PC-3 (cell line): ENCODE results near the gene ADAT3. TPM values are rescaled to one million over a fixed set of nuclear protein-coding genes. Genes with fewer than 3 reads are reported as not detected.

Experiments used
- ATAC-seq: fragments of 200-7000 bp; cut with Tn5 transposase; 2 replicates; pipeline ENCODE4 v1.9.1; 2020; ENCODE audit warnings: mild to moderate bottlenecking, moderate library complexity
- BruUV-seq: library from RNA; stranded (reverse); fragments of 400-500 nt; replicated peaks from 2 replicates; lab custom pipeline; 2021; lab: Mats Ljungman, UMichigan
- CTCF ChIA-PET: fragments of 300-600 bp; sonication (Branson Sonifier 250); formaldehyde crosslinking; loops from one replicate; lab custom pipeline; 2022; ENCODE audit warnings: antibody characterized with exemption; lab: Charles Lee
- POLR2A ChIA-PET: fragments of 300-600 bp; sonication (Branson Sonifier 250); formaldehyde crosslinking; loops from one replicate; lab custom pipeline; 2022; ENCODE audit warnings: antibody characterized with exemption; ENCODE audit not compliant: unreplicated experiment; lab: Charles Lee
- DNase-seq: peaks from one replicate; pipeline ENCODE4 v3.0.0-alpha.2; 2015
- H2AFZ ChIP-seq: fragments of 300-600 bp; sonication (generic); 2 replicates; pipeline ENCODE4 v1.6.0; 2016; ENCODE audit warnings: antibody characterized with exemption, low read length
- H3F3A ChIP-seq: fragments of 300-600 bp; sonication (generic); one replicate; pipeline ENCODE4 v1.6.0; 2017; ENCODE audit warnings: antibody characterized with exemption, low read length, control low read depth, mild to moderate bottlenecking; ENCODE audit not compliant: unreplicated experiment
- H3K27ac ChIP-seq: fragments of 300-600 bp; sonication (generic); 2 replicates; pipeline ENCODE4 v1.5.1; 2016; ENCODE audit warnings: mild to moderate bottlenecking, low read length
- H3K27me3 ChIP-seq: fragments of 300-600 bp; sonication (generic); 2 replicates; pipeline ENCODE4 v1.6.1; 2016; ENCODE audit warnings: low read length, mixed read lengths
- H3K36me3 ChIP-seq: fragments of 300-600 bp; sonication (generic); 2 replicates; pipeline ENCODE4 v1.6.1; 2016; ENCODE audit warnings: low read depth, mixed run types, low read length, mixed read lengths
- H3K4me1 ChIP-seq: fragments of 300-600 bp; sonication (generic); 2 replicates; pipeline ENCODE4 v1.5.1; 2016; ENCODE audit warnings: low read length; ENCODE audit not compliant: insufficient read depth
- H3K4me2 ChIP-seq: fragments of 300-600 bp; sonication (generic); 2 replicates; pipeline ENCODE4 v1.6.0; 2016; ENCODE audit warnings: low read length
- H3K4me3 ChIP-seq: fragments of 300-600 bp; sonication (generic); 2 replicates; pipeline ENCODE4 v1.5.1; 2016; ENCODE audit warnings: mild to moderate bottlenecking, low read length, mixed read lengths
- H3K79me2 ChIP-seq: fragments of 300-600 bp; sonication (generic); 2 replicates; pipeline ENCODE4 v1.6.1; 2017; ENCODE audit warnings: low read length, mixed read lengths
- H3K9ac ChIP-seq: fragments of 300-600 bp; sonication (generic); 2 replicates; pipeline ENCODE4 v1.6.0; 2016; ENCODE audit warnings: mild to moderate bottlenecking, low read length
- H3K9me2 ChIP-seq: fragments of 300-600 bp; sonication (generic); replicated peaks from 2 replicates; pipeline ENCODE4 v1.6.1; 2016; ENCODE audit warnings: mixed run types, low read length, mixed read lengths
- H3K9me3 ChIP-seq: fragments of 300-600 bp; sonication (generic); 2 replicates; pipeline ENCODE4 v1.6.1; 2016; ENCODE audit warnings: low read length, mixed read lengths
- H4K20me1 ChIP-seq: fragments of 300-600 bp; sonication (generic); 2 replicates; pipeline ENCODE4 v1.6.1; 2016; ENCODE audit warnings: low read length, mixed read lengths
- CTCF ChIP-seq: fragments of 300-600 bp; sonication (generic); conservative IDR thresholded peaks from 2 replicates; pipeline ENCODE4 v1.5.1; 2017; ENCODE audit warnings: antibody characterized with exemption, low read depth, mild to moderate bottlenecking, low read length
- EZH2 ChIP-seq: fragments of 300-600 bp; sonication (generic); IDR thresholded peaks from one replicate; pipeline ENCODE4 v1.6.1; 2017; ENCODE audit warnings: antibody characterized with exemption, mild to moderate bottlenecking, low read length; ENCODE audit not compliant: unreplicated experiment
- EZH2phosphoT487 ChIP-seq: fragments of 300-600 bp; sonication (generic); IDR thresholded peaks from 2 replicates; pipeline ENCODE4 v1.6.1; 2018; ENCODE audit warnings: mild to moderate bottlenecking, antibody characterized with exemption, low read length, borderline replicate concordance
- intact Hi-C: fragments of 100-400 bp; cut with micrococcal nuclease; formaldehyde crosslinking; loops from 2 replicates; pipeline ENCODE4 v1.9.0; 2023
- total RNA-seq: library from RNA; depleted of rRNA; stranded (reverse); fragments of >200 nt; gene quantifications from 2 replicates; pipeline ENCODE4 v1.2.3, GENCODE V29; 2014

Gene ADAT3
- total RNA-seq, 1 experiment from 2014 or later: 8.4 TPM

- no peak overlapping the region for H3K4me2 ChIP-seq
- peaks cover 8% of the 10 kb centered on the region for H3K4me1 ChIP-seq
- no peak overlapping the region for H3K27ac ChIP-seq
- no peaks in the 10 kb centered on the region for H3F3A ChIP-seq
- CTCF ChIA-PET: no interaction called here
- H3K9ac ChIP-seq: no peak overlapping the region
- intact Hi-C loops: no loop called here
- H4K20me1 ChIP-seq: peaks cover 12% of the 10 kb centered on the region; the same call in 1 of the 2 replicates
- no peak overlapping the region for H2AFZ ChIP-seq
- ATAC-seq: no peak
- POLR2A ChIA-PET: no interaction called here
- no peaks in the 10 kb centered on the region for H3K9me2 ChIP-seq
- BruUV-seq: no TSS peak
- no peak overlapping the region for H3K4me3 ChIP-seq
- TF ChIP-seq EZH2phosphoT487 (no peak), CTCF (no peak), EZH2 (no peak)
- no peaks in the 10 kb centered on the region for H3K27me3 ChIP-seq
- no peaks in the 10 kb centered on the region for H3K9me3 ChIP-seq
- H3K79me2 ChIP-seq: peaks cover 16% of the 10 kb centered on the region
- no peaks in the 10 kb centered on the region for H3K36me3 ChIP-seq
- no peak for DNase-seq
Measured at GRCh38 chr19:1888385-1888784, 16.8 kb upstream of the ADAT3 start.

GRCh38 chr19:1889907-1890306 is 15.3 kb upstream of the ADAT3 start:
- Histone ChIP-seq H3K36me3 (no peaks in the 10 kb centered on the region), H3K27me3 (no peaks in the 10 kb centered on the region), H3K9ac (no peak overlapping the region), H2AFZ (no peak overlapping the region), H3K4me1 (no peaks in the 10 kb centered on the region), H3K4me2 (no peak overlapping the region), H3F3A (no peaks in the 10 kb centered on the region), H3K27ac (no peak overlapping the region), H4K20me1 (no peaks in the 10 kb centered on the region), H3K9me2 (no peaks in the 10 kb centered on the region), H3K9me3 (no peaks in the 10 kb centered on the region), H3K79me2 (peaks cover 1% of the 10 kb centered on the region), H3K4me3 (no peak overlapping the region)
- TF ChIP-seq CTCF (no peak), EZH2 (no peak), EZH2phosphoT487 (no peak)
- intact Hi-C loops: no loop called here
- ATAC-seq: no peak
- ChIA-PET POLR2A (no interaction called here), CTCF (no interaction called here)
- DNase-seq: no peak
- no TSS peak for BruUV-seq

GRCh38 chr19:1893791-1894190 is 11.4 kb upstream of the ADAT3 start:
- H3K9ac ChIP-seq: no peak overlapping the region
- H3K4me1 ChIP-seq: no peaks in the 10 kb centered on the region
- TF ChIP-seq EZH2 (no peak), EZH2phosphoT487 (no peak), CTCF (no peak)
- no peak overlapping the region for H3K27ac ChIP-seq
- ATAC-seq (no peak), DNase-seq (no peak)
- intact Hi-C loops: no loop called here
- ChIA-PET POLR2A (no interaction called here), CTCF (no interaction called here)
- H2AFZ ChIP-seq: no peak overlapping the region
- BruUV-seq: no TSS peak
- H3K79me2 ChIP-seq: no peaks in the 10 kb centered on the region
- no peak overlapping the region for H3K4me2 ChIP-seq
- no peak overlapping the region for H3K4me3 ChIP-seq
- no peaks in the 10 kb centered on the region for H3F3A ChIP-seq
- no peaks in the 10 kb centered on the region for H3K9me3 ChIP-seq
- H3K9me2 ChIP-seq: no peaks in the 10 kb centered on the region
- no peaks in the 10 kb centered on the region for H3K27me3 ChIP-seq
- H3K36me3 ChIP-seq: no peaks in the 10 kb centered on the region
- H4K20me1 ChIP-seq: no peaks in the 10 kb centered on the region
